LNCAP (cell line): ENCODE measurements around the gene MYH9.

Experiments used
- TF ChIP-seq, protein P1 (sequence below): fragments of 450-650 bp; IDR thresholded peaks from 2 replicates; pipeline ENCODE4 v1.5.1; 2017; ENCODE audit warnings: mild to moderate bottlenecking

MYH9 gene

DNA sequence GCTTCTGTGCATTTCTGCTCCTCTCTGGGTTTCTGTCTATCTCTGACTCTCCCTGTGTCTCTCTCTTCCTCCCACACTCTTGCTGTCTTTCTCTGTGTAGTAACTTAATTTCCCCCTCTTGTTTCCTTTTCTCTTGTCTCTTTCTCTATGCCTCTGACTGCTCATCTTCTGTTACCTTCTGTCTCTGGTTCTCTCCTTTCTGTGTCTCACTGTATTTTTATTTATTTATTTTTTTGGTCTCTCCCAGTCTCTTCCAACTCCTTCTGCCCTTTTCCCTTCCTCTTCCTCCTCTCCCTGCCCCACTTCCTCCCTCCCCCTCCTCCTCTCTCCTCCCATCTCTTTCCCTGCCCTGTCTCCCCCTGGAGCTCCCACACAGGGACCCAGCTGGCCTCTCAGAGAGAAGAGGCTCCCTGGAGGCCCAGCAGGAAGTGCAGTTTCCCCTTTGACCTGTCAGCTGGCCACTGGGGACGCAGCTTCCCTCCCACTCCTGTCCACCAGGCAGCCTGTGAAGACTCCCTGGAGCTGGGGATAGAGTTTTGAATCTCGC is 38.3 kb upstream of the MYH9 start:
- TF ChIP-seq, protein P1, sequence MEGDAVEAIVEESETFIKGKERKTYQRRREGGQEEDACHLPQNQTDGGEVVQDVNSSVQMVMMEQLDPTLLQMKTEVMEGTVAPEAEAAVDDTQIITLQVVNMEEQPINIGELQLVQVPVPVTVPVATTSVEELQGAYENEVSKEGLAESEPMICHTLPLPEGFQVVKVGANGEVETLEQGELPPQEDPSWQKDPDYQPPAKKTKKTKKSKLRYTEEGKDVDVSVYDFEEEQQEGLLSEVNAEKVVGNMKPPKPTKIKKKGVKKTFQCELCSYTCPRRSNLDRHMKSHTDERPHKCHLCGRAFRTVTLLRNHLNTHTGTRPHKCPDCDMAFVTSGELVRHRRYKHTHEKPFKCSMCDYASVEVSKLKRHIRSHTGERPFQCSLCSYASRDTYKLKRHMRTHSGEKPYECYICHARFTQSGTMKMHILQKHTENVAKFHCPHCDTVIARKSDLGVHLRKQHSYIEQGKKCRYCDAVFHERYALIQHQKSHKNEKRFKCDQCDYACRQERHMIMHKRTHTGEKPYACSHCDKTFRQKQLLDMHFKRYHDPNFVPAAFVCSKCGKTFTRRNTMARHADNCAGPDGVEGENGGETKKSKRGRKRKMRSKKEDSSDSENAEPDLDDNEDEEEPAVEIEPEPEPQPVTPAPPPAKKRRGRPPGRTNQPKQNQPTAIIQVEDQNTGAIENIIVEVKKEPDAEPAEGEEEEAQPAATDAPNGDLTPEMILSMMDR, result no peak

DNA sequence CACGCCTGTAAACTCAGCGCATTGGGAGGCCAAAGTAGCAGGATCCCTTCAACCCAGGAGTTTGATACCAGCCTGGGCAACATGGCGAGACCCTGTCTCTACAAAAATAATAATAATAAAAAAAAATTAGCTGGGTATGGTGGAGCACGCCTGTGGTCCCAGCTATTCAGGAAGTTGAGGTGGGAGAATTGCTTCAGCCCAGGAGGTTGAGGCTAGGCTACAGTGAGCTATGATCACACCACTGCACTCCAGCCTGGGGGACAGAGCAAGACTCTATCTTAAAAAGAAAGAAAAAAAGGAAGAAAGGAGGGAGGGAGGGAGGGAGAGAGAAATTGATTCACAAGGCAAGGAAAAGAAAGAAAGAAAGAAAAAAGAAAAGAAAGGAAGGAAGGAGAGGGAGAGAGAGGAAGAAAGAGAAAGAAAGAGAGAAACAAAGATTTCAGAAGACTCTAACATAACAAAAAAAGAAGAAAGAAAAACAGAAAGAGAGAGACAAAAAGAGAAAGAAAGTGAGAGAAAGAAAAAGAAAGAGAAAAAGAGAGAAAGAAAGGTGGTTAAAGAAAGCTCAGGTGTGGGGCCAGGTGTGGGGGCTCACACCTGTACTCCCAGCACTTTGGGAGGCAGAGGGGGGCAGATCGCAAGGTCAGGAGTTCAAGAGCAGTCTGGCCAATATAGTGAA is 37.3 kb upstream of the MYH9 start:
- TF ChIP-seq, protein P1, result no peak

DNA sequence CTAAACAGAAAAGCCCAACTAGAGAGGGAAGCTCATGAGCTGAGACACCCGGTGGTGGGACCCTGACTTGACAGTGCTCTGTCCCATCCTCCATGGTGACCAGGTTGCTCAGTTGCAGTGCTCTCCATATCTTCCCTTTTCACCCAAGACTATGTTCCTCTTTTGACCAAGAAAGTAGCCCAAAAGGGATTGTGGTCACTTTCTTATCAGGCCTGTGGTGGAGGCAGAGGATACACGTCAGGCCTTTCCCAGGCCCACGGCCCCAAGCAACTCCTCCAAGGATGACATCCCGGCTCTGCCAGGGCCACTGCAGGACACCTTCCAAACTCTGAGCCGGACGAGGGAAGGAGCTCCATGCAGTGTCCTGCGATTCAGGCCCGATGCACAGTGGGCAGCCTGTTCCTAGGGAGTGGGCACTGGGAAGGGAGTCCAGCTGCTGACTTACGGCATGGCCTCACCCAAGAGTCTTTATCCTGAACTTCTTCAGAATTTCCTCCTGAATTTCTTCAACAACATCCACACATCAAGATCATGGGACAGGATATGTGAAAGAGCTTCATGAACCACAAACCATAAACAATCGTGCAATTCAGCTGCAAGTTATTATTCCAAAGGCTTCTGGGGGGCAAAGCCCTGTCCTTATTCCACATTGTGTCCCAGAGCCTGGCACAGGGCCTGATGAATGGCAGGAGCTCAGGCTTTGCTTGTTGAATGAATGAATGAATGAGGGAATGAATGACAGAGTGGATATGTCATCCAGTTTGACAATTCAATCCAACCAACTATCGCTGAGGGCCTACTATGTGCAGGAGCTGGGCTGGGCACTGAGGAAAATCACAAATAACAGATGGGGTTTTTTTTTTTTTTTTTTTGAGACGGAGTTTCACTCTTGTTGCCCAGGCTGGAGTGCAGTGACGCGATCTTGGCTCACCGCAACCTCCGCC is 36.0 kb upstream of the MYH9 start:
- TF ChIP-seq, protein P1, result no peak

DNA sequence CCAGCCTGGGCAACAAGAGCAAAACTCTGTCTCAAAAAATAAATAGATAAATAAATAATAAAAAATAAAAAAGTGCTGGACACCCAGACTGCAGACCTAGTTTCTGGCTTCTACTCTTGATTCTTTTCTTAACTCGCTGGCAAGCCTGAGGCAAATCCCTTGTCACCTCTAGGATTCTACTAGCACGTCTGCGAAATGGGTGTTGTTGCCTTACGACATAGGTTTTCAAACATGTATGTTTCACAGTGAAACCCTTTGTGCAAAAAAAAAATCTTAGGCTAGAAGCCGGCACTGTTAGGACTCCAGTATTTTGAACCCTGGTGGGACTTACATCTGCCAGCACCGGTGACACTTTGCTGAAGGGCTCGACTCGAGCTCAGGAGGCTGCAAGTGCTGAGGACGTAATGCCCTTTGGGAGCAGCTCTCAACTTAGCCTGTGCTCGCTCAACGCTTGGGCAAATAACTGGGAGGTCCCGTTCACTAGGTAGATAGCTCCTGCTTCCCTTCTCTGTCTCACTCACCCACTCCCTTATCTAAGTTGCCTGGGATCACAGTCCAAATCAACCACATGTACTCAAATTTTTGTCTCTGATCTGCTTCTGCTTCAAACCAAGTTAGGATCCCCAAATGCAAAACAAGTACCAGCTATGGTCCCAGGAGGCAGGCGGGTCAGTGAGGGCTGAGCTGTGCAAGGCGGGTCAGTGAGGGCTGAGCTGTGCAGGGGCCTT is 34.7 kb upstream of the MYH9 start:
- TF ChIP-seq, protein P1, result no peak

DNA sequence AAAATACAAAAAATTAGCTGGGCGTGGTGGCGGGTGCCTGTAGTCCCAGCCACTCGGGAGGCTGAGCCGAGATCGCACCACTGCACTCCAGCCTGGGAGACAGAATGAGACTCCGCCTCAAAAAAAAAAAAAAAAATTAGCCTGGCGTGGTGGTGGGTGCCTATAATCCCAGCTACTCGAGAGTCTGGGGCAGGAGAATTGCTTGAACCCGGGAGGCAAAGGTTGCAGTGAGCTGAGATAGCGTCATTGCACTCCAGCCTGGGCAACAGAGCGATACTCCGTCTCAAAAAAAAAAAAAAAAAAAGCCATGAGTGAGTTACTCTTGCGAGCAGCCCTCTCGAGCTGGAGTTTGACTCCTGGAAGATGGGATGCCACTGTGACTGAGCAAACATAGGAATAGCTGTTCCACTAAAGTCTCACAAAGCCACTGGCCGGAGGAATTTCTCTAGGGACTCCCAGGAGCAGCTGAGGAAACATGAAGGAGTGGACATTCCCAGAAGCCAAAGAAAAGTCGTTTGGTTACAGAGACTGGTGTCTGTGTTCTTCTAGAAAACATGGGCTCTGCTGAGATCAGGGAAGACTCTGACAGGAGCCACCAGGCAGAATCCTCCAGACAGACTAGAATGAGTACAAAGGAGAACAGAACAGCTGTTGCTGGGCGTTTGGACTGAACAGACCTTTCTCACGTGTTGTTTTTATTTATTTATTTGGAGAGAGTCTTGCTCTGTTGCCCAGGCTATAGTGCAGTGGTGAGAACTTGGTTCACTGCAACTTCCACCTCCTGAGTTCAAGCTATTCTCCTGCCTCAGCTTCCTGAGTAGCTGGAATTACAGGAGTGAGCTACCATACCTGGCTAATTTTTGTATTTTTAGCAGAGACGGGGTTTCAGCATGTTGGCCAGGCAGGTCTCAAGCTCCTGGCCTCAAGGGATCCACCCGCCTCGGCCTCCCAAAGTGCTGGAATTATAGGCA is 32.4 kb upstream of the MYH9 start:
- TF ChIP-seq, protein P1, result no peak

DNA sequence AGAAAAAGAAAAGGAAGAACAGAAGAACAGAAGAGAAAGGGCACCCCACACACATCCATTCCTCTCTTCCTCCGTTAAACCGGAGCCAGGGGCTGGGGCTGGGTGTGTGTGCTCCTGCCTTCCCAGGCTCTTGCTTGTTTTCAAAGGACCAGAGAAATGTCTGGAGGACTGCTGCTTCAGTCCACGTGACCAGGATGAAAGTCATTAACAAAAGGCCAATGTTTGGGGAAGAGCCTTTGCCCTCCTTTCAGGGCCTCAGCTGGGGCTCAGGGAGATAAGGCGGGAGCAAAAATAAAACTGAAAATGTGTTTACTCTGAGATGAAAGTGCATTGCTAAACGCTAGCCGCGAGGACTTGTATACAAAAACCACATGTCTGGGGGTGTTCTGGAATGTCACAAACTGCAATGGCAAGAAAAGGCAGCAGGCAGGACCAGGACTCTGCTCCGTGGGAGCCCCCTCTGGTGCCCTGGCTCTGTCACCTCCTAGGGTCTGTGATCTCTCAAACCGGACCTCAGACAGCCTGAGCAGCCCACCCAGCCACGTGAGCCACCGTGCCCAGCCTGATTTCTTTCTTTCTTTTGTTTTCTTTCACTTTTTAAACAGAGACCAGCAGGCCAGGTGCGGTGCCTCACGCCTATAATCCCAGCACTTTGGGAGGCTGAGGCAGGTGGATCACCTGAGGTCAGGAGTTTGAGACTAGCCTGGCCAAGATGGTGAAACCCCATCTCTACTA is 31.6 kb upstream of the MYH9 start:
- TF ChIP-seq, protein P1, result no peak
